ENCODE measurements around the gene RIMS1. TPM values are rescaled to one million over a fixed set of nuclear protein-coding genes. Genes with fewer than 3 reads are reported as not detected.

RIMS1 gene
- total and polyA plus RNA-seq, 2 of the 13 experiments (the other 11 are each of a cell fraction or from before 2014, with no cell fraction given): not detected

GRCh38 chr6:72413884-72414283, 527.5 kb downstream of the RIMS1 start (continued):
- peak; percentile 85 for TF ChIP-seq FOXP4 (CRISPR knock-in tag; IDR thresholded peaks at IDR 0.05)
- TF ChIP-seq ZNF841 (CRISPR knock-in tag; IDR thresholded peaks at IDR 0.05; ENCODE audit: borderline replicate concordance): no peak
- peak; percentile 52; the same call in 1 of the 2 replicates for TF ChIP-seq SOX5 (CRISPR knock-in tag; IDR thresholded peaks at IDR 0.05; ENCODE audit: borderline replicate concordance)
- no peak for TF ChIP-seq ZMYM3 (CRISPR knock-in tag; IDR thresholded peaks at IDR 0.05)
- peak; percentile 45; the same call in 1 of the 2 replicates for TF ChIP-seq NFYB (CRISPR knock-in tag; IDR thresholded peaks at IDR 0.05)
- TF ChIP-seq HDAC2 (CRISPR knock-in tag; IDR thresholded peaks at IDR 0.05): no peak
- TF ChIP-seq SALL1 (CRISPR knock-in tag; IDR thresholded peaks at IDR 0.05): peak; percentile 35; the same call in 1 of the 2 replicates
- TF ChIP-seq ZSCAN21 (CRISPR knock-in tag; IDR thresholded peaks at IDR 0.05; ENCODE audit: borderline replicate concordance): no peak
- TF ChIP-seq SOX6 (IDR thresholded peaks at IDR 0.05): no peak
- peak; percentile 41 for TF ChIP-seq SOX6 (CRISPR knock-in tag; IDR thresholded peaks at IDR 0.05)
- 0 out of 2 replicates have a peak, but pooled peaks have one; percentile 10 for TF ChIP-seq NFYC (CRISPR knock-in tag; IDR thresholded peaks at IDR 0.05)
- TF ChIP-seq, protein P1, sequence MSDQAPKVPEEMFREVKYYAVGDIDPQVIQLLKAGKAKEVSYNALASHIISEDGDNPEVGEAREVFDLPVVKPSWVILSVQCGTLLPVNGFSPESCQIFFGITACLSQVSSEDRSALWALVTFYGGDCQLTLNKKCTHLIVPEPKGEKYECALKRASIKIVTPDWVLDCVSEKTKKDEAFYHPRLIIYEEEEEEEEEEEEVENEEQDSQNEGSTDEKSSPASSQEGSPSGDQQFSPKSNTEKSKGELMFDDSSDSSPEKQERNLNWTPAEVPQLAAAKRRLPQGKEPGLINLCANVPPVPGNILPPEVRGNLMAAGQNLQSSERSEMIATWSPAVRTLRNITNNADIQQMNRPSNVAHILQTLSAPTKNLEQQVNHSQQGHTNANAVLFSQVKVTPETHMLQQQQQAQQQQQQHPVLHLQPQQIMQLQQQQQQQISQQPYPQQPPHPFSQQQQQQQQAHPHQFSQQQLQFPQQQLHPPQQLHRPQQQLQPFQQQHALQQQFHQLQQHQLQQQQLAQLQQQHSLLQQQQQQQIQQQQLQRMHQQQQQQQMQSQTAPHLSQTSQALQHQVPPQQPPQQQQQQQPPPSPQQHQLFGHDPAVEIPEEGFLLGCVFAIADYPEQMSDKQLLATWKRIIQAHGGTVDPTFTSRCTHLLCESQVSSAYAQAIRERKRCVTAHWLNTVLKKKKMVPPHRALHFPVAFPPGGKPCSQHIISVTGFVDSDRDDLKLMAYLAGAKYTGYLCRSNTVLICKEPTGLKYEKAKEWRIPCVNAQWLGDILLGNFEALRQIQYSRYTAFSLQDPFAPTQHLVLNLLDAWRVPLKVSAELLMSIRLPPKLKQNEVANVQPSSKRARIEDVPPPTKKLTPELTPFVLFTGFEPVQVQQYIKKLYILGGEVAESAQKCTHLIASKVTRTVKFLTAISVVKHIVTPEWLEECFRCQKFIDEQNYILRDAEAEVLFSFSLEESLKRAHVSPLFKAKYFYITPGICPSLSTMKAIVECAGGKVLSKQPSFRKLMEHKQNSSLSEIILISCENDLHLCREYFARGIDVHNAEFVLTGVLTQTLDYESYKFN (CRISPR knock-in tag; conservative IDR thresholded peaks at IDR 0.05): peak; percentile 51
- no peak for TF ChIP-seq FOXM1 (CRISPR knock-in tag; IDR thresholded peaks at IDR 0.05)
- no peak for TF ChIP-seq PRDM4 (CRISPR knock-in tag; IDR thresholded peaks at IDR 0.05; ENCODE audit: borderline replicate concordance)

Data from HepG2 (cell line).